Nucleus accumbens (tissue), 56 donors: ENCODE data around the gene PCDHA6.
A peak's percentile ranks its signal among the peaks of the same experiment; 100 is the strongest.
"Not testable (repeated sequence)": the region's sequence is repeated elsewhere in the genome, so short reads cannot be mapped to it uniquely, and the experiment has no call there.

Experiments
- DNase-seq, 56 donors: peaks; one replicate each; lab custom pipeline; 2025; lab: John Stamatoyannopoulos, UW

The PCDHA6 gene

DNA sequence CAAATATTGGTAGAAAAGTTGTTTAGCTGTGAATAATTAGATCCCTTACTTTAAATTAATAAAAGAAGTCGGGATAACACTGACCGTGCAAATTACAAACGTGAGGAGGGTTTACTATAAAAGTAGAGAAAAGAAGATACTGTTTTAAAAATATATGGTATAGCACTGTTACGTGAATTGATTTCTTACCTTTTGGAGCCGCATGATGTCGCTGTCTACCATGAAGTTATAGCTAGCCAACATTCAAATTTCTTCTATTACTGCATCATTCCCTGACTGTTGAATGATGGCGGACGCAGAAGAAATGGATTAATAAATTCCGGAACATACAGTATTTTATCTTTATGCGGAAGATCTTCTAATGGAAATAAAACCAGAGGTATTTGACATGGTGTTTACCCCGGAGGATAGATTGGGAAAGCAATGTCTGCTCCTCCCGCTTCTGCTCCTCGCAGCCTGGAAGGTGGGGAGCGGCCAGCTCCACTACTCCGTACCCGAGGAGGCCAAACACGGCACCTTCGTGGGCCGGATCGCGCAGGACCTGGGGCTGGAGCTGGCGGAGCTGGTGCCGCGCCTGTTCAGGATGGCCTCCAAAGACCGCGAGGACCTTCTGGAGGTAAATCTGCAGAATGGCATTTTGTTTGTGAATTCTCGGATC, at the start of gene PCDHA6:
Gene PCDHA6, plus strand, starts transcription at position 257 of the 658 bp plus-strand sequence. Its CDS starts 132 bp downstream, at position 389.
- DNase-seq: no peak

DNA sequence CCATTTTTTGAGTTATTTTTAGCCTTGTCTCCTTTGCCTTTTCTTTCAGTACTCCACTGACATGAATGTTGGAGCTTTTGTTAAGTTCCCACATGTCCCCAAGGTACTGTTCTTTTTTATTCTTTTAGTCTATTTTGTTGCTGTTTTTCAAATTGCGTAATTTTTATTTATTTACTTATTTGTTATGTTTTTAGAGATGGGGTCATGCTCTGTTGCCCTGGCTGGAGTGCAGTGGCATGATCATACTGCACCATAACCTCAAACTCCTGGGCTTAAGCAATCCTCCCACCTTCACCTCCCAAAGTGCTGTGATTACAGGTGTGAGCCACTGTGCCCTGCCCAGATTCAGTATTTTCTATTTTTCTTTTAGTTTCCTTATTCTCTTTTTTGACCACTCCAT, 47.2 kb upstream of the PCDHA6 start:
- DNase-seq: no peak

GRCh38 chr5:140785905-140786686, 41.7 kb upstream of the PCDHA6 start, which contains the start of gene PCDHA1:
TSS of gene PCDHA1 (plus strand) at chr5:140786140.
- no peak for DNase-seq

GRCh38 chr5:140787422-140787821, 40.3 kb upstream of the PCDHA6 start:
- DNase-seq: not testable (repeated sequence)

DNA sequence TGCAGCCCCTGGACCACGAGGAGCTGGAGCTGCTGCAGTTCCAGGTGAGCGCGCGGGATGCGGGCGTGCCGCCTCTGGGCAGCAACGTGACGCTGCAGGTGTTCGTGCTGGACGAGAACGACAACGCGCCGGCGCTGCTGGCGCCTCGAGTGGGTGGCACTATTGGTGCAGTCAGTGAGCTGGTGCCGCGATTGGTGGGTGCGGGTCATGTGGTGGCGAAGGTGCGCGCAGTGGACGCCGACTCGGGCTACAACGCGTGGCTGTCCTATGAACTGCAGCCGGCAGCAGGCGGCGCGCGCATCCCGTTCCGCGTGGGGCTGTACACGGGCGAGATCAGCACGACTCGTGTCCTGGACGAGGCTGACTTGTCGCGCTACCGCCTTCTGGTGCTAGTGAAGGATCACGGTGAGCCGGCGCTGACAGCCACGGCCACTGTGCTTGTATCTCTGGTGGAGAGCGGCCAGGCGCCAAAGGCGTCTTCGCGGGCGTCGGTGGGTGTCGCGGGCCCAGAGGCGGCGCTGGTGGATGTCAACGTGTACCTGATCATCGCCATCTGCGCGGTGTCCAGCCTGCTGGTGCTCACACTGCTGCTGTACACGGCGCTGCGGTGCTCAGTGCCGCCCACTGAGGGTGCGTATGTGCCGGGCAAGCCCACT, 39.8 kb upstream of the PCDHA6 start:
- not testable (repeated sequence) for DNase-seq

DNA sequence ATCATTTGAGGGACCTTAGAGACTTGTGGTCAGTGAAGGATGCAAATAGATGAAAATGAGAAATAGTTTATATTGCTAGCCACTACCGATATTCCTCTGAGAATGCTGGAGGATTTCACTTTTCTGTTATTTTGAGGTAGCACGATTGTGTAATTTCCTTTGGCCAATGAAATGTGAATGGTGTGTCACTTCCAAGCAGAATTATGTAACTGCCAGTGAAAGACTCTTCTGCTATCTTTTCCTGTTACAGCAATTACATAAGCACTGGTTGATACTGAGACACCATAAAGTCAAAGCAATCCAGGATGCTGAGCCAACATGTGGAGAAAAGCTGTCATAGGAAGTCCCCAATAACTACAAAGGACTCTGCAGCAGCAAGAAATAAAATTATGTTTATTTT, 36.7 kb upstream of the PCDHA6 start:
- no peak for DNase-seq

DNA sequence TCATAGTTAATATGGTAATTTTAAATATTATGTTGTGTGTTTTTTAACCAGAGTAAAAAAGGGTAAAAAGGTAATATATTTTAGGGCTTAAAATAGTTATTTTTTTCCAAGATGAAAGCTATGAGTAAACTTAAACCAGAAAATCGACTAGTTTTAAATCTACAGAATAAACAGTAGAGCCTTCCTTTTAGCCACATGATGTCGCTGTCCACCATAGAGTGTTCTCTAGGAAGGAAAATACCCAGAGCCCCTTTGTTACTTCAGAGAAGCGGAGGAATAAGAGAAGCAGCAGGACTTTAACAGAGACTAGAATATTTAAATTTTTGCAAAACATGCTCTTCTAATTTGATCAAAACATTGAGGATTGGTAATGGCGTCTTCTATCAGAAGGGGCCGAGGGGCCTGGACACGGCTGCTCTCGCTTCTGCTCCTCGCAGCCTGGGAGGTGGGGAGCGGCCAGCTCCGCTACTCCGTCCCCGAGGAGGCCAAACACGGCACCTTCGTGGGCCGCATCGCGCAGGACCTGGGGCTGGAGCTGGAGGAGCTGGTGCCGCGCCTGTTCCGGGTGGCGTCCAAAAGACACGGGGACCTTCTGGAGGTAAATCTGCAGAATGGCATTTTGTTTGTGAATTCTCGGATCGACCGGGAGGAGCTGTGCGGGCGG, 33.0 kb upstream of the PCDHA6 start, which contains the start of gene PCDHA2:
Gene PCDHA2, plus strand, starts transcription at position 258 of the 664 bp plus-strand sequence.
- no peak for DNase-seq

DNA sequence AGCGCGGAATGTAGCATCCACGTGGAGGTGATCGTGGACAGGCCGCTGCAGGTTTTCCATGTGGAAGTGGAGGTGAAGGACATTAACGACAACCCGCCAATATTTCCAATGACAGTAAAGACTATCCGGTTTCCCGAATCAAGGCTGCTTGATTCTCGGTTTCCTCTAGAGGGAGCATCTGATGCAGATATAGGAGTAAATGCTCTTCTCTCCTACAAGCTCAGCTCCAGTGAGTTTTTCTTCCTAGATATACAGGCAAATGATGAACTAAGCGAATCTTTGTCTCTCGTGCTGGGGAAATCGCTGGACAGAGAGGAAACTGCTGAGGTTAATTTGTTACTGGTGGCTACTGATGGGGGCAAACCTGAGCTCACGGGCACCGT, 32.5 kb upstream of the PCDHA6 start:
- no peak for DNase-seq

- DNase-seq: not testable (repeated sequence)
These were observed 31.6 kb upstream of the PCDHA6 start for GRCh38 chr5:140796072-140796717.

- DNase-seq: no peak
These were observed 31.1 kb upstream of the PCDHA6 start for GRCh38 chr5:140796718-140797095.

- DNase-seq: peak in 2 of 56 donors; percentile 13 to 17
These were observed 26.8 kb upstream of the PCDHA6 start, which contains the start of gene PCDHA3 for GRCh38 chr5:140800816-140801493. TSS of gene PCDHA3 (plus strand) at chr5:140801057.

DNA sequence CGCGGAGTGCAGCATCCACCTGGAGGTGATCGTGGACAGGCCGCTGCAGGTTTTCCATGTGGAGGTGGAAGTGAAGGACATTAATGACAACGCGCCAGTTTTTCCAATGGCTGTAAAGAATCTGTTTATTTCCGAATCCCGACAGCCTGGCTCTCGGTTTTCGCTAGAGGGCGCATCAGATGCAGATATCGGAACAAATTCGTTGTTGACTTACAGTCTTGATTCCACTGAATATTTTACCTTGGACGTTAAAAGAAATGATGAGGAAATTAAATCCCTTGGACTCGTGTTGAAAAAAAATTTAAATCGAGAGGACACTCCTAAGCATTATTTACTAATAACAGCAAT, 26.3 kb upstream of the PCDHA6 start:
- peak in 2 of 56 donors; percentile 19 to 45 for DNase-seq

DNA sequence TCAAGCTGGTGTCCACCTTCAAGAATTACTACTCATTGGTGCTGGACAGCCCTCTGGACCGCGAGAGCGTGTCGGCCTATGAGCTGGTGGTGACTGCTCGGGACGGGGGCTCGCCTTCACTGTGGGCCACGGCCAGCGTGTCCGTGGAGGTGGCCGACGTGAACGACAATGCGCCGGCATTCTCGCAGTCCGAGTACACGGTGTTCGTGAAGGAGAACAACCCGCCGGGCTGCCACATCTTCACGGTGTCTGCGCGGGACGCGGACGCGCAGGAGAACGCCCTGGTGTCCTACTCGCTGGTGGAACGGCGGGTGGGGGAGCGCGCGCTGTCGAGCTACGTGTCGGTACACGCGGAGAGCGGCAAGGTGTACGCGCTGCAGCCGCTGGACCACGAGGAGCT, 25.4 kb upstream of the PCDHA6 start:
- DNase-seq: not testable (repeated sequence)

- DNase-seq: no peak
These were observed 24.9 kb upstream of the PCDHA6 start for GRCh38 chr5:140802781-140803271.

GRCh38 chr5:140806834-140807775, 20.7 kb upstream of the PCDHA6 start, which contains the start of gene PCDHA4:
TSS of gene PCDHA4 (plus strand) at chr5:140807068.
- peak in 25 of 56 donors; percentile 20 to 72 (median 28) for DNase-seq

DNA sequence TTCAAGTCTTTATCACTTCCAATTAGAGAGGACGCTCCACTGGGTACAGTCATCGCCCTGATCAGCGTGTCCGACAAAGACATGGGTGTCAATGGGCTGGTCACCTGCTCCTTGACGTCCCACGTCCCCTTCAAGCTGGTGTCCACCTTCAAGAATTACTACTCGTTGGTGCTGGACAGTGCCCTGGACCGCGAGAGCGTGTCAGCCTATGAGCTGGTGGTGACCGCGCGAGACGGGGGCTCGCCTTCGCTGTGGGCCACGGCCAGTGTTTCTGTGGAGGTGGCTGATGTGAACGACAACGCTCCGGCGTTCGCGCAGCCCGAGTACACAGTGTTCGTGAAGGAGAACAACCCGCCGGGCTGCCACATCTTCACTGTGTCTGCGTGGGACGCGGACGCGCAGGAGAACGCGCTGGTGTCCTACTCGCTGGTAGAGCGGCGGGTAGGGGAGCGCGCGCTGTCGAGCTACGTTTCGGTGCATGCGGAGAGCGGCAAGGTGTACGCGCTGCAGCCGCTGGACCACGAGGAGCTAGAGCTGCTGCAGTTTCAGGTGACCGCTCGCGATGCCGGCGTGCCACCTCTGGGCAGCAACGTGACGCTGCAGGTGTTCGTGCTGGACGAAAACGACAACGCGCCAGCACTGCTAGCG, 19.4 kb upstream of the PCDHA6 start:
- DNase-seq: not testable (repeated sequence)

- DNase-seq: no peak
These were observed 18.9 kb upstream of the PCDHA6 start for GRCh38 chr5:140808889-140809291.
